T-helper 1 cell treated with Interleukin-12 subunit alpha and Interleukin-12 subunit beta and Interleukin-4 antibody, amounts not matched to agents 30 μg/mL and 1 μg/mL, for 36 hours (primary cell): ENCODE results near the gene PLPPR3.

Experiments
- H3K27ac Mint-ChIP-seq: one replicate; pipeline ENCODE4 v1.8.0; 2021; ENCODE audit warnings: mild to moderate bottlenecking, mixed read lengths
- H3K27me3 Mint-ChIP-seq: one replicate; pipeline ENCODE4 v1.8.0; 2021; ENCODE audit warnings: low read depth, mixed read lengths
- H3K36me3 Mint-ChIP-seq: one replicate; pipeline ENCODE4 v1.8.0; 2021; ENCODE audit warnings: low read depth, mixed read lengths
- H3K4me1 Mint-ChIP-seq: one replicate; pipeline ENCODE4 v1.8.0; 2021; ENCODE audit warnings: low read depth, mixed read lengths
- H3K4me3 Mint-ChIP-seq: one replicate; pipeline ENCODE4 v1.8.0; 2021; ENCODE audit warnings: mild to moderate bottlenecking, moderate library complexity, mixed read lengths
- H3K9me3 Mint-ChIP-seq: one replicate; pipeline ENCODE4 v1.8.0; 2021; ENCODE audit warnings: mixed read lengths

The PLPPR3 gene

DNA sequence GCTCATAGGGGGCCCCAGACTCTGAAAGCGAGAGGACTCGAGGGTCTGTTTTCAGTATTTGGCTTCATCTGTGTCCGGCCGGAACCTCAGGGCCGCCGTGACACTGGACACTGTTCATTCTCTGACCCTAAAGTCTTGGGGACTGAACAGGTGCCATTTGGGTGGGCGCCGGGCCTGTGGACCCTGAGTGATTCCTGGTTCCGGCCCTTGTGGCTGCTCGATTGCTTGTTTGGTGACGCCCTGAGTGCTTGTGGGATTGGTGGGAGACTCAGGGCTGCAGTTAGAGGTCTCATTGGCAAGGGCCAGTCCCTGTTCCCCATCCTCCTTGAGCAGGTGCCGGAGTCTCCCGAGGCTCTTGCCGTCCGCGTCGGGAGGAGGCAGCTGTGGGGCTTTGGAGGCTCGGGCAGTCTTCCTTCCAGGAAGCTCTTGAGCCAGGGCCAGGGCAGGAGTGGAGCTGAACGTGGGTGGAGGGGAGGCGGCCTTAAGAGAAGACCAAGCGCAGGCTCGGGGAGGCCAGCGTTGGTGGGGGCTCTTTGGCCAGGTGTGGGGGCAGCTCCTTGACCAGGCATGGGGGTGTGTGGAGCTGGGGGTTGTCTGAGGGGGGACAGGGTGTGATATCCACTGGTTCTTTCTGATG is 19.8 kb downstream of the PLPPR3 start:
- Mint-ChIP-seq H3K36me3 (peaks cover 27% of the 10 kb centered on the region), H3K27me3 (peaks cover under 1% of the 10 kb centered on the region), H3K9me3 (no peaks in the 10 kb centered on the region), H3K4me3 (no peak overlapping the region), H3K27ac (no peak overlapping the region), H3K4me1 (peaks cover 28% of the 10 kb centered on the region)

DNA sequence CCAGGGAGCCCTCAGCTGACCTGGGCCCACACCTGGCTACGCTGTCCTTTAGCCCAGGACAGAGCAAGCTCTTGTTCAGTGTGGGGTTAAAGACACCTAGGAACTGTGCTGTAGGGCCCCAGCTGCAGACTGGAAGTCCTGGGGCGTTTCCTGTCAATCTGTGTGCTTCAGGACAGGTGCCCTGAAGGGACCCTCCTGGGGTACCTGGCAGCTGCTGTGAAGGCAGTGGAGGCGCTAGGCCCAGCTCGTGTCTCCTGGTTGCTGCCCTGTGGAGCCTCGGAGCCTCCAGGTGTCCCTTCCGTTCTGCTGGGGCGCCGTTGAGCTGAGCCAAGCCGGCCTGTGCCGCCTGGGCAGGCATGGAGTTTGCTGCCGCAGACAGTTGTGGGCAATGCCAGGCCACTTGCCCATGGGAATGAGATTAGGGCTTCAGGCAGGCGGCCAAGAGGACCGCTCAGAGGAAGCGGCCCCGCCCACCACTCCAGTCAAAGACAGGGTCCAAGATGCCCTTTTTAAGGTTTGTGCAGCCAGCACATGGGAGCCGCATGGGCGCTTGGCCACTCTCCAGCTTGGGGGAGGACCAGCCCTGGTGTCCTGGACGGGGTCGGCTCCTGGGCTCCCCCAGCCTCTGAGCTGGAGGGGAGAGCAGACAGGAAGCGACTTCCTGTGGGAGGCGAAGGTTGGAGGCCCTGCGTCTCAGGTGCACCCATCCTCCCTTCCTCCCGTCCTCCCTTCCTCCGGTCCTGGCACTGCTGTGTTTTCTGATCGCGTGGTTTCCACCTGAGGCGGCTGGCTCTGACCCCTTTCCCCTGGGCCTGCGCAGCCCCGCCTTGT is 20.5 kb downstream of the PLPPR3 start:
- no peaks in the 10 kb centered on the region for H3K9me3 Mint-ChIP-seq
- H3K27ac Mint-ChIP-seq: no peak overlapping the region
- H3K4me1 Mint-ChIP-seq: peaks cover 31% of the 10 kb centered on the region
- peaks cover 27% of the 10 kb centered on the region for H3K36me3 Mint-ChIP-seq
- H3K4me3 Mint-ChIP-seq: peak overlapping the region; percentile 57
- peaks cover 3% of the 10 kb centered on the region for H3K27me3 Mint-ChIP-seq

DNA sequence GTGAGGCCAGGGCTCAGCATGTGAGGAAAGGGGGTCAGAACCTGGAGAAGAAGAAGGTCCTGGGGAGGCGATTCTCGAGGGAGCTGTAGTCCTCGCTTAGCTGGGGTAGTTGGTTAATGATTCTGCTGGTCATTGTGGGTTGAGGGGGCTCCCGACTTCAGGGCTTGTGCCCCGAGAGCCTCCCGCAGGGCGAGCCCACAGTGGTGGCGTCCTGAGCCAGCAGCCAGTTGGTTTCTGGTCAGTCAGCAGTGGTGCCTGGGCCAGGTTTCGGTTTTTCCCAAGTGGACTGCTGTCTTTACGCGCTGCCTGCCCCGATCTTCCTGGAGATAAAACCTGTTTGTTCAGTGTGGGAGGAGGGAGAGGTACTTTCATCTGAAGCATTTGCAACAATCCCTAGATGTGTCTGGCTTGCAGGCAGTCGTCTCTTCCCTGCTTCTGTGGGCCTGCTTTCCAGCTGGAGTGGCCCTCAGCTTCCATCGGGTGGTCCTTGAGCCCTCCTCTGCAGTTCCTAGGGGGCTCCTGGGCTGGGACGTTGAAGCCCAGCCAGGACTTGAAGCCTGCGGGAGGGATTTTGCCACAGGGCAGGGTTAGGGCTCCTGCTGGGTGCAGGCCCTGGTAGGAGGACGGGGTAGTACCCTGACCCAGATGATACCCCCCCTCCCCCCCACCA is 21.3 kb downstream of the PLPPR3 start:
- Mint-ChIP-seq H3K27me3 (peaks cover 3% of the 10 kb centered on the region), H3K4me1 (peaks cover 31% of the 10 kb centered on the region), H3K36me3 (peaks cover 27% of the 10 kb centered on the region), H3K4me3 (peak overlapping the region; percentile 81), H3K9me3 (no peaks in the 10 kb centered on the region), H3K27ac (peak overlapping the region; percentile 65)

DNA sequence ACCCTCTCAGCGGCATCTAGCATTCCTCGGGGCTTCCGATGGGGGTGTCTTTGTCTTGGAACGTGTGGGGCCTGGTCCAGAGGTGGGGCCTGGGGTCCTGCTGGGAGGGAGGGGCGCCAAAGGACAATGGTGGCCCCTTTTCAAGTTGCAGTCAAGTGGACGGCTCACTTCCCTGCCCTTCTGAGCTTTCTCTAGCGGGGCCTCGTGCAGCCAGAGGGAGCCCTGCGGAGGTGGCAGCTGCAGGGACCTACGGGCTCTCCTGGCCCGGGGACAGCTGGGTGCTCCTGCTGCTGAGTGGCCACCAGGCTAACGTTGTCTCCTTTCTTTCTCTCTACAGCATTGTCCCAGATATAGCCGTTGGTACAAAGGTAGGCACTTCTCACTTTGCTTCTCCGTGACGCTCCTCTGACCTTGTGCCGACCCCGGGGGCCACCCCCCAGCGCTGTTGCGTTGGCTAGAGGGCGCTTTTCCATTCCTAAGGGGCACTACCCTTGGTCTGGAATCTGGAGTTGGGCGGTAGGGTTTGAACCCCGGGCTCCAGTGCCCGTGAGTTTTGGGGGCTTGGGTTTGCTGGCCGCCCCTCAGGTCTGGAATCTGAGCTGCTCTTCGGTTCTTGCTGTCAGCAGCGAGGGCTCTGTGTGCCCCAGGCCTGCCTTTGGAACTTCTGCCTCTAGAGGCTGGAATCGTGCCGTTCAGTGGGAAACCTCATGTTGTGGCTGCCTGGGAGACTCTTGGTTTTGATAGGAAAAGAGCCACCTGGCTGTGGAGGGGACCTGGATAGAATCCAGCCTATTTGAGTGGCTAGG is 22.5 kb downstream of the PLPPR3 start:
- peaks cover 3% of the 10 kb centered on the region for H3K27me3 Mint-ChIP-seq
- H3K36me3 Mint-ChIP-seq: peaks cover 24% of the 10 kb centered on the region
- peak overlapping the region; percentile 81 for H3K4me3 Mint-ChIP-seq
- peaks cover 31% of the 10 kb centered on the region for H3K4me1 Mint-ChIP-seq
- peak overlapping the region; percentile 77 for H3K27ac Mint-ChIP-seq
- H3K9me3 Mint-ChIP-seq: no peaks in the 10 kb centered on the region

DNA sequence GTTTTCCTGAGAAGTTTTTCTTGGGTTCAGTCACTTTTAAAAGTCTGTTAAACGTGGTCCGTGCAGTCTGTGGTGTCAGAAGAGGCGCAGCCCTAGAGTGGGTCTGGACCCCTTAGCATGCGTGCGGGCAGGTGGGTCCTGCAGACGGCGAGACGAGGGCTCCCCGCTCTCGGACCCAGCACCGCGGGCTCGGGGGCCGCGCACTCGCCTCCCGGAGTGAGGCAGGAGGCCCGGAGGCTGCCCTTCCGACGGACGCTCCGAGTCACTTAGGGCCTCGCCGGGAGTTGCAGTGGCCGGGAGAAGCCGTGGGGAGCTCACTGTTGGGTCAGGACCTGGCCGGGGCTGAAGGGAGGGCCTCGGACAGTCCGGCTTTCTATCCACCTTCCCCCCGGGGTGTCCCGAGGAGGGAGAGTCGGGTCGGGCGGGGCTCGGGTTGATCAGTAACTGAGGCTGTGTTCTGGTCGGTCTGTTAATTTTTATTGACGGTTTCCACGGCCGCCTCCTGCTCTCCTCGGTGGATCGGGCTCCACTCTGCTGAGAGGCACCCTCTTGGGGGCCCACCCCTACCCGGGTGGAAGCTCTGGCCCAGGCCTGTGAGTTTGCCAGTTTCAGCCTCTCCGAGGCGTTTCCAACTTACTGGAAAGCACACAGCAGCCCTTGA is 23.2 kb downstream of the PLPPR3 start:
- Mint-ChIP-seq H3K27me3 (peaks cover 3% of the 10 kb centered on the region), H3K27ac (peak overlapping the region; percentile 77), H3K4me1 (peaks cover 31% of the 10 kb centered on the region), H3K4me3 (peak overlapping the region; percentile 81), H3K9me3 (no peaks in the 10 kb centered on the region), H3K36me3 (peaks cover 24% of the 10 kb centered on the region)

DNA sequence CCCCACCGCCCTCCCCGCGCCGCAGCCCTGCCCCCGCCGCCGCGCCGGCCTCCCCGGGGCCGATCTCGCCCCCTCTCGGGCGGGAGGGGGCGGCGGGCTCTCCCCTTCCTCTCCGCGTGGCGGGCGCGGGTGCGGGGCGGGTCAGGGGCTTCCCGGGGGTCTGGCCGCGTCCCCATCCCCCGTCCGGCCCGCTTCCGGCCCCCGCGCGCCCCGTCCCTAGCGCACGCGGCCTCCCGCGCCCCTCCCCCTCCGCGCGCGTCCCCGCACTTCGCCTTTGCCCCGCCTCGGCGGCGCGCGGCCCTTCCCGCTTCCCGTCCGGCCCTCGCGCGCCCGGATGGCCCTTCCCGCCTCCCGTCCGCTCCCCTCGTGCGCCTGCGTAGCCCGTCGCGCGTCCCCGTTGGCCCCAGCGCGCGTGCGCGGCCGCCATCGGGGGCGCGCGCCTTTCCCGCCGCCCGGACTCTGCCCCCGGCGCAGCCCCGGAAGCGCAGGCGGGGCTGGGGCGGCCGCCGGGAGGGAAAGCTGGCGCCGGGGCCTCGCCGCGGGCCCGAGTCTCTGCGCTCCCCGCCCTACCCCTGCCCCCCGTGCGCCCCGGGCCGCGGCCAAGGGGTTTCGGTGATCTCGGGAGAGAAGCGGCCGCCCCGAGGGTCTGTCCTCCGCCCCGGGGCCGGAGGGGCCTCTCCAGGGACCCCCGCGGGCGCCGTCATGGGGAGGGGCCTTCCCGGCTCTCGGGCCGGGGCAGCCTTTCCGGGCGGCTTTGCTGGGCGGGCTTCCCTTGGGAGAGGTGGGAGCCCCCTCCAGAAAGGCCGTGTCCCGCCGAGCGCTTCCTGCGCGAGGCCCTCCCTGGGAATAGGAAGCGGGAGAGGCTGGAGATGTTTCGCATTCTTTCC is 24.0 kb downstream of the PLPPR3 start:
- Mint-ChIP-seq H3K27ac (peak overlapping the region; percentile 60), H3K36me3 (peaks cover 22% of the 10 kb centered on the region), H3K4me1 (peaks cover 31% of the 10 kb centered on the region), H3K9me3 (no peaks in the 10 kb centered on the region), H3K27me3 (peaks cover 3% of the 10 kb centered on the region), H3K4me3 (peak overlapping the region; percentile 81)

DNA sequence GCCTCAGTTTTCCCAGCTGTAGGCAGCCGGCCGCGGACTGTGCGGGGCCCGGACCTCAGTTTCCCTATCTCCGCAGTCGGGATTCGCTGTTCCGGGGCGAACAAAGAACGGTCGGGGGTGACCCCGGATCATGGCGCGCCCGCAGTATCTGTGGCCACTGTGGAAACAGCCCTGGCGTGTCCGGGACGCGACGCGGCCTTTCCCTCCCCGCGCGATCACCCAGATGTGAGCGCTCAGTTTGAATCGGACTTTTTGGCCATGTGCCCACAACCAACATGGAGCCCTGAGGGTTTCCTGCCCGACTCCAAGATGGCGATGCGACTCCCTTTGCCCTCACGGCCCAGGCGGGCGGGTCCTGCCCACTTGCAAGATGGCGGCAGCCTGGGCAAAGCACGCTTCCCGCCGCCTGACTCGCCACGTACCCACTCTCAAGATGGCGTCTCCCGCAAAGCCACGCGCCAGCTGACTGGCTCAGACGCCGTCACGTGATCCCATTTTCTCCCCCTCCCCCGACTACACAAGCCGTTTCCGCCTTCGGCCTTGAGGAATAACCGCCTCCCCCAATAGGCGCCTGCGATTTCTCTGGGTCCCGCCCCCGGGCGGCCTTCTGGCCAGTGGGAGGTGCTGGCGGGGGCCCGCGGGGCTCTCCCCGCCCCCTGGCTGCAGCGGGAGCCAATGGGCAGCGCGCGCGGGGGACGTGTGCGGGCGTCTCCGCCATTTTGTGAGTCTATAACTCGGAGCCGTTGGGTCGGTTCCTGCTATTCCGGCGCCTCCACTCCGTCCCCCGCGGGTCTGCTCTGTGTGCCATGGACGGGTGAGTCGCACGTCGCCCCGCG is 24.8 kb downstream of the PLPPR3 start, which contains the start of gene PTBP1:
Gene PTBP1 (plus strand): TSS at position 761 of the 836 bp plus-strand sequence. CDS start 46 bp downstream, at position 807.
- H3K4me1 Mint-ChIP-seq: peaks cover 30% of the 10 kb centered on the region
- peaks cover 3% of the 10 kb centered on the region for H3K27me3 Mint-ChIP-seq
- peaks cover 20% of the 10 kb centered on the region for H3K36me3 Mint-ChIP-seq
- peak within 1 kb of the TSS; percentile 94 for H3K4me3 Mint-ChIP-seq
- H3K27ac Mint-ChIP-seq: peak within 1 kb of the TSS; percentile 86
- no peaks in the 10 kb centered on the region for H3K9me3 Mint-ChIP-seq

DNA sequence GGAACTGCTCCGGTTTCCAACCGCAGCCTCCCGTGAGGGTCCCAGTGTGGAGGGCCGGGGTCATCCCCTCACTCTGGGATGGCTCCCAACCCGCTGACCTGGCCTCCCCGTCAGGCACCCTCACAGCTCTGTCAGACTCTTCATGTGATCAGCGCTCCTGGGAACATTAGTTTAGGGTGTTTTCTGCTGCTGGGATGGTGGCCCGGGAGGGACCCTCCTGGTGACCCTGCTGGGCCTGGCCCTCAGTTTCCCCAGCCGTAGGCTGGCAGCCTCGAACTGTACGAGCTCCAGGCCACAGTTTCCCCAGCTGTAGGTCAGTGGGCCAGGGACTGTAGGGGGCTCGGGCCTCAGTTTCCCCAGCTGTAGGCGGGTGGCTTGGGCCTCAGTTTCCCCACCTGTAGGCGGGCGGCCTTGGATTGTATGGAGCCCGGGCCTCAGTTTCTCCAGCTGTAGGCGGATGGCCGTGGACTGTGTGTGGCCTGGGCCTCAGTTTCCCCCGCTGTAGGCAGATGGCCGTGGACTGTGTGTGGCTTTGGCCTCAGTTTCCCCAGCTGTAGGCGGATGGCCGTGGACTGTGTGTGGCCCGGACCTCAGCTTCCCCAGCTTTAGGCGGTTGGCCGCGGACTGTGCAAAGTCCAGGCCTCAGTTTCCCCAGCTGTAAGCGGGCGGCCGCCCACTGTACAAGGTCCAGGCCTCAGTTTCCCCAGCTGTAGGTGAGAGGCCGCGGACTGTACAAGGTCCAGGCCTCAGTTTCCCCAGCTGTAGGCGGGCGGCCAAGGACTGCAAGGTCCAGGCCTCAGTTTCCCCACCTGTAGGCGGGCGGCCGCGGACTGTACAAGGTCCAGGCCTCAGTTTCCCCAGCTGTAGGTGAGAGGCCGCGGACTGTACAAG is 25.8 kb downstream of the PLPPR3 start:
- Mint-ChIP-seq H3K4me3 (peak overlapping the region; percentile 21), H3K9me3 (no peaks in the 10 kb centered on the region), H3K27me3 (peaks cover 3% of the 10 kb centered on the region), H3K4me1 (peaks cover 22% of the 10 kb centered on the region), H3K36me3 (peaks cover 17% of the 10 kb centered on the region), H3K27ac (no peak overlapping the region)

DNA sequence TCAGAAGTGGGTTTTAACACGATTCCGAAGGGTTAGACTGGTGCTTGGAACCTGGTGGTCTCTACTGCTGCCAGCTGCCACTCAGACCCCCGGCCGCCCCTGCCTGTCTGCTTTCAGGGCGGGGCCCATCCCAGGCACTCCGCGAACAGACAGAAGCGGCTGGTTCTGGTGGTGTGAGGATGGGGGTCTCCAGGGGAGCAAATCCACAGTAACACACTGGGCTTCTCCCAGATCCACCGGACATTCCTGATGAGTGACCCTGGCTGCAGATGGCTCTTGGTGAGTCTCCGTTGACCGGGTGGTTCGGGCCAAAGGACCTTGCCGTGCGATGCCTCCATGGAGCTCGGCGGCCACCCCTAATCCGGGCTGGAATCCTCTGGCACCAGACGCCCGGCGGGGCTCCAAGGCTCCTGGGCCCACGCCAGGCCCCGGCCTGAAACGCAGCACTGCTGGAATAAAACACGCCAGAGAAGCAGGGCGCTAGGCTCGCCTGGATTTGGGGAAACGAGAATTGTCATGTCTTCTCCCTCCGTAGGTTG is 26.6 kb downstream of the PLPPR3 start:
- Mint-ChIP-seq H3K27me3 (peaks cover 3% of the 10 kb centered on the region), H3K9me3 (no peaks in the 10 kb centered on the region), H3K36me3 (peaks cover 11% of the 10 kb centered on the region), H3K4me1 (peaks cover 16% of the 10 kb centered on the region), H3K4me3 (no peak overlapping the region), H3K27ac (no peak overlapping the region)

DNA sequence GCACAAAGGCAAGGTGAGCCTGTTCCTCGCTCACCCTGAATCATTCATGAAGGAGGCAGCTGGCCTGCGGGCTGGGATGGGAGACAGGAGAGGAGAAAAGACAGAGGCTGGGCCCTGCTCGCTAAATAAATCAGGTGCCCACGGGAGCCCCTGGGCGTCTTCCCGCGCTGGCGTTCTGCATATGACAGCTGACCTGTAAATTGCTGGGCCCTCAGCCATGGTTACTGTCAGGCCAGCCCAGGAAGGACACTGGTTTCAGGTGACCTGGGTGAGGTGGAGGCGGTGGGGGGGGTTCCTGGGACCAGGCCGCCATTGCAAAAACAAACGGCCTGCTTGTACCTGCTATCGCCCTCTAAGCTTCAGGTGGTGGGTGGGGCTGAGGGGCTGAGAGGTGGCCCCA is 27.9 kb downstream of the PLPPR3 start:
- Mint-ChIP-seq H3K27me3 (peaks cover 11% of the 10 kb centered on the region), H3K4me3 (no peak overlapping the region), H3K36me3 (peaks cover under 1% of the 10 kb centered on the region), H3K4me1 (peaks cover 5% of the 10 kb centered on the region), H3K9me3 (no peaks in the 10 kb centered on the region), H3K27ac (no peak overlapping the region)

DNA sequence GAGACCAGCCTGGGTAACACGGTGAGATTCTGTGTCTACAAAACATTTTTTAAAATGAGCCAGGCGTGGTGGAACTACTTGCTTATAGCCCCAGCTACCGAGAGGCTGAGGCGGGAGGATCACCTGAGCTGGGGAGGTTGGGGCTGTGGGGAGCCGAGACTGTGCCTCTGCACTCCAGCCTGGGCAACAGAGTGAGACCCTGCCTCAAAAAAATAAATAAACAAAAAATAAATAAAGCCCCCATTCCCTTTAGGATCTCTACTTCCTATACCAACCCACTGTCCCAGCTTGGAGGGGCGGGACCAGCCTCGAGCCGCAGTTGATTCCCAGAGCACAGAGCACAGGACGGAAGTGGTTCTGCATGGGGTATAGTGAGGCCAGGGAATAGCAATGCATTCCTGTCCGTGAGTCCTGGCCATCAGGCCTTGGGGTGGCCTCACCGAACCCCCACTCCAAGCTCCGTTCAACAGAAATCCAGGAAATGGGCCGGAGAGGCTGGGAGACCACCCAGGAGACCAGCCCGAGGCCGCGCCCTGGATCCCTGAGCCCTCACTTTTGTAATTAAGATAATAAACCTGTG is 29.4 kb downstream of the PLPPR3 start:
- Mint-ChIP-seq H3K4me1 (peaks cover 5% of the 10 kb centered on the region), H3K9me3 (no peaks in the 10 kb centered on the region), H3K27ac (no peak overlapping the region), H3K36me3 (no peaks in the 10 kb centered on the region), H3K4me3 (no peak overlapping the region), H3K27me3 (peaks cover 11% of the 10 kb centered on the region)
